Activated CD4-positive, alpha-beta T cell treated with anti-CD3 and anti-CD28 coated beads for 4 hours (primary cell): Measurements from ENCODE around the gene SMIM8.

Source experiments
- DNase-seq, 2 donors: peaks; one replicate each; pipeline ENCODE4 v3.0.0-alpha.2; 2020

The SMIM8 gene

DNA sequence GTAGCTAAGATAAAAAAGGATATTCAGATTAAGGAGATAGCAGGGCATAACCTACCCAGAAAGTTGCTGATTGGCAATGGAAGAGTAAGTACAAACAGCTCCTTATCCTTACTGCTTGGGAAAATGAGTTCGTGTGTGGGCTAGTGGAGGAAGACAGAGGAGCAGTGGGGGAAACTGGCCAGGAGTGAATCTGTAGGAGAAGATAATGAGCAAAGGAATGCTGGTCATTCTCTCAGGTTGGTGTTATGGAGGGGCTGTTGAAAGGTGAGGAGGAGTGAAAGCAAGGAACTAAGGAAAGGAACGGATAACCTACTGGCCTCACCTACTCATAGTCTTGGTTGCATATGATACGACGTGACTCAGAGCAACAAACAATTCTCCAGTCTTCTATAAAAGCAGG lies 14.0 kb downstream of the SMIM8 start:
- DNase-seq: no peak

GRCh38 chr6:87340230-87340629 lies 17.8 kb downstream of the SMIM8 start:
- no peak for DNase-seq

DNA sequence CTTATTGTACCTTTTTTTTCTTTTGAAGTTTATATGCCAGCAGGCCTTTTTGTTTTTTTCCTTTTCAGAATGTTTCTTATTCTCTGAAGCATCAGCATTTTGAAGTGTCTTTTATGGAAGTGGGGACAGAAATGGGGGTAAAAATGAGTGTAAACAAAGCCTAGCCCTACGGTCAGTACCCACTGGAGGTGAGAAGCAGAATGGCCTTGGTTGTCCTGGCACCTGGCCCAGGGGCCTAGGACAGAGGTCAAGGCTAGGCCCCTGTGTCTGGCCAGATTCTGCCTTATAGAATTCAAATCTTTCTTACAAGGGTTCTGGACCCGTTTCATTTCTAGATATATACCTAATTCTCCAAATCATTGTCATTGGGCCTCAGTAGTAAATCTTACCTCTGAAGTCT lies 18.8 kb downstream of the SMIM8 start:
- no peak for DNase-seq

- DNase-seq: no peak
Observed at GRCh38 chr6:87341899-87342298, 19.5 kb downstream of the SMIM8 start.

- no peak for DNase-seq
Observed at GRCh38 chr6:87342829-87343228, 20.4 kb downstream of the SMIM8 start.

DNA sequence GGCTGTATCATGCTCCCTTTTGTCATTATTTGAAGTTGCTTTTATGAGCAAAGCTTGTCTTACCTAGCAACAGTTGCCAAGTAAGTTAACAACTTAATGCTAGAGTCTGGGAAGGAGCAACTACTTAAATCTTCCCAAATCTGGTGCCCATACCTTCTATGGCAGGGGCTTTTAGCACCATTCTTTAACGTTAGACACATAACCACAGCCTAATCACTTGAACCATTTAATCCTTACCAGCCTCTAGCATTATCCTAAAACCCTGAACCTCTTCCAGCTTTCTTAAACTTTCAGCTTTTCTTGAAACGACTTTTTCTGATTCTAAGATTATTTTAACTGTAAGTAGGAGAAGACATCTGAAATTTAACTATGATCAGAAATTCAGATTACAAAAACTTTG lies 22.3 kb downstream of the SMIM8 start, which contains the start of gene C6orf163:
TSS of gene C6orf163 (plus strand) at position 83 of the 400 bp plus-strand sequence. CDS start at position 370, 287 bp downstream.
- no peak for DNase-seq

DNA sequence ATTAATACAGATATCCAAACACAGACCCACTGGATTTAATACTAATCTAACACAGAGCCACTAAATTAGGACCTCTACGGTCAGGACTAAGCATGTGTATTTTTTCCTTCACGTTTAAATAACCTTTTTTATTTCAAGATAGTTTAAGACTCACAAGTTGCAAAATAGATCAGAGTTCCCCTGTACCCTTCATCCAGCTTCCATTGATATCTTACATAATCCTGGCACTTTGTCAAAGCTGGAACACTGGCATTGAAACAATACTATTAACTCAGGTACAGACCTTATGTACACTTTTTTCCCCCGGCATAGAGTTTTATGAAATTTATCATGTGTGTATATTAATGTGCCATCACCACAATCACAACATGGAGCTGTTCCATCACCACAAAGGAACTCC lies 24.3 kb downstream of the SMIM8 start:
- DNase-seq: no peak

- DNase-seq: no peak
Observed at GRCh38 chr6:87349896-87350295, 27.5 kb downstream of the SMIM8 start.

- no peak for DNase-seq
Observed at GRCh38 chr6:87350516-87350915, 28.1 kb downstream of the SMIM8 start.

GRCh38 chr6:87351583-87351982 lies 29.2 kb downstream of the SMIM8 start:
- no peak for DNase-seq

- DNase-seq: no peak
Observed at GRCh38 chr6:87356181-87356580, 33.8 kb downstream of the SMIM8 start.

GRCh38 chr6:87357479-87358196 lies 35.2 kb downstream of the SMIM8 start:
- no peak for DNase-seq

DNA sequence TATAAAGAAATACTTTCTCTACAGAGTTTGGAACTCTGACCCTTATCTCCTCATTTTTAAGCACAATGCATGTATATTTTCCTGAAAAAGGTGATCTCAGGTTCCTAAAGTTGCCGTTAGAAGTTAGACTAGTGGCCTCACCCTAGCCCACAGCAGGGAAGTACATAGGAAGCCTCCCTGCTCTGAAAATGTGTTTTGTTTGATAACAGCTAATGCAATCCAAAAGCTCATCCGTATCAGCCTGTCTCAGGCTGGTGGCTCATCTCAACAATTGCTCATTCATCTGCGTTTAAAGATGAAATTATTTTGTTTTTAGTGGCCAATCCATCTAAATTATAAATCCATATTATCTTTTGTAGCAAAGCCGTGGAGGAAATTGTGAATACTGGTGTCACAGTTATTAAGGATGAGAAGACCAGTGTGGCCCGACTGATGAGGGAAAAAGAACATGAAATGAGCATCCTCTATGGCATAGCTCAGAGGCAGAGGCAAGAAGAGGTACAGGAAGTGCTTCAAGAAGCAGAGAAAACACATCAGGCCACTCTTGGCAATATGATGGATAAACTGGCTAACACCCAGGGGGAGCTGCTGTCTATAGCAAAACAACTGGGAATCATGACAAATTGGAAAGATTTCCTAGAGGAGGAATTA lies 42.3 kb downstream of the SMIM8 start:
- DNase-seq: no peak

DNA sequence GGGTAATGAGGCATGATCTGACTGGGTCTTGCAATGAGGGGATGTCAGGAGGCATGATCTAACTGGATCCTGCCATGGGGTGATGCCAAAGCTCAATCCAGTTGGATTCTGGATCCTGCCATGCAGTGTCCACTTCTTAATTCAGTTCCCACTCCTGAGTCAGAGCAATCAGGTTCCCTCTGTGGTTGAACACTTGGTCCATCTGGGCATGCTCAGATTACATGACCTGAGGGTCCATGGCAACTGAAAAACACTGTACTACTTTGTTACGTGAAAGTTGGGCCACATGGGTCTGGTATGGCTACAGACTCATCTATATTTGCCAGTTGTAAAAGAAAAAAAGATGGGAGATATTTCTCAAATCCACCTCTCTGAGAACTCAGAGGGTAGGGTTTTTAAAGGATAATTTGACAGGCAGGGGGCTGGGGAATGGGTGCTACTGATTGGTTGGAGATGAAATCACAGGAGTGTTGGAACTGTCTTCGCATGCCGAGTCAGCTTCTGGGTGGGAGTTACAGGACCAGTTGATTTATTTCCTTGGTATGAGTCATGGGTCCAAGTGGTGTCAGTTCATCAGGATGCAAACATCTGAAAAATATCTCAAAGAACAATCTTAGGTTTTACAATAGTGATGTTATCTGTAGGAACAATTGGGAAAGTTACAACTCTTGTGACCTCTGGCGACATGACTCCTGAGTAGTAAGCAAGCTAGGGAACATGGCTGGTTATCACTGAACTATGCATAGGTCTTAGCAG lies 43.9 kb downstream of the SMIM8 start:
- no peak for DNase-seq

- DNase-seq: no peak
Observed at GRCh38 chr6:87366899-87367298, 44.5 kb downstream of the SMIM8 start.

GRCh38 chr6:87373377-87373776 lies 51.0 kb downstream of the SMIM8 start:
- no peak for DNase-seq

- no peak for DNase-seq
Observed at GRCh38 chr6:87375315-87375714, 52.9 kb downstream of the SMIM8 start.

- DNase-seq: no peak
Observed at GRCh38 chr6:87376643-87377042, 54.3 kb downstream of the SMIM8 start.

- no peak for DNase-seq
Observed at GRCh38 chr6:87378947-87379346, 56.6 kb downstream of the SMIM8 start.

DNA sequence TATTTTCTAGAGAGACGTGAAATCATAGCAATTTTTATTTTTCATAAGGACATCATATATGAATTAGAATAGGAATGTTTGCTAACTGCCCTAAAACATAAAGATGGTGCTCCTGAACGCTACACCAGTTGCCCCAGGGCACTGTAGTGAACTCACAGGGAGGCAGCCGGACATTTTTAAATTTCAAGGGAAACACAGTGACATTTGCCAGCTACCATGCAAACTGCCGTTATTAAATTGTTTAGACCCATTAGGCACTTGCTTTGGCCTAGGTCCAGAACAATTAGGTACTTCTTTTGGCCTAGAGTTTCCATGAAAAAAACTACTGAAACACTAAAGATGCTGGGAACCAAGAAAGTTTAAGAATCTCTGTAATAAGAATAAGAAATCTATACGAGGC lies 60.5 kb downstream of the SMIM8 start:
- DNase-seq: no peak

DNA sequence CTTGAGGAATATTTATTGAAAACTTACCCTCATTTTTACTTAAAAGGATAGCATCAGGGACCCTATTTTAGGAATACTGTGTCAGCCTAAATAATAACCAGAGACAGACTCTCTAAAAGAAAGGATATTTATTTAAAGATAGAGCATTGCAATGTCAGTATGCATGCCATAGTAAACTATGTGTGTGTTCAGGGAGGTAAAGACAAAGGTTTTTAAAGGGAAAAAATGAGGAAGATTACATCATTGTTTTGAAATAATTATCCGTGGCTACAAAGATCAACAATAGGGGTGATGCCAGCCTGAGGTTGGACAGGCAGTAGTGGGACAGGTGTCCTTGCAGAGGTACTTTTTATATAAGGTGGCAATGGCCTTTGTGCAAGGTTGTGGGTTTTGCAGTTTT lies 61.6 kb downstream of the SMIM8 start:
- DNase-seq: no peak

GRCh38 chr6:87384449-87384848 lies 62.1 kb downstream of the SMIM8 start:
- no peak for DNase-seq

DNA sequence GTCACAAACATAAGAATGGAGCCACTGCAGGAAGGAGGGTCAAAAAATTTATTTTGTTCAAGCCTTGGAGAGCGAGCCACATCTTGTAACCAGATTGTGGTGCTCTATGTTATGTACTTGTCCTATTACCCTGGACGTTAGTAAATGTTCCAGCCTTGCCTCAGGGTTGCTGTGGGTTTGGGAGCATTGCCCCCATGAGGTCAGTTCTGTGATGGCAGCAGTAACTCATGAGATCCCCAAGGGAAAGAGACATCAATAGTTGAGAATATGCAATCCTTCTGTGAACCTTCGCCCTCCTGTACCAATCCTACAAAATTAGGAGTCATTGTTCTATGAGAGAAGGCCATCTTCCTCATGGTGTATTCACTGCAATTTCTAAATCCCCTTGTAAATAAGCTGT lies 68.9 kb downstream of the SMIM8 start:
- no peak for DNase-seq
